Retinal pigment epithelial cell (primary cell): ENCODE measurements around the gene TBC1D12.

Experiments used
- DNase-seq: peaks from one replicate; pipeline ENCODE4 v3.0.0-alpha.2; 2010; ENCODE audit warnings: low read depth
- H3K4me3 ChIP-seq: 2 replicates; pipeline ENCODE4 v1.5.1; 2011; ENCODE audit warnings: mild to moderate bottlenecking, low read length, control low read depth, moderate library complexity
- CTCF ChIP-seq: conservative IDR thresholded peaks from 2 replicates; pipeline ENCODE4 v1.5.1; 2011; ENCODE audit warnings: low read depth, low read length, control low read depth, inconsistent platforms

TBC1D12 gene

DNA sequence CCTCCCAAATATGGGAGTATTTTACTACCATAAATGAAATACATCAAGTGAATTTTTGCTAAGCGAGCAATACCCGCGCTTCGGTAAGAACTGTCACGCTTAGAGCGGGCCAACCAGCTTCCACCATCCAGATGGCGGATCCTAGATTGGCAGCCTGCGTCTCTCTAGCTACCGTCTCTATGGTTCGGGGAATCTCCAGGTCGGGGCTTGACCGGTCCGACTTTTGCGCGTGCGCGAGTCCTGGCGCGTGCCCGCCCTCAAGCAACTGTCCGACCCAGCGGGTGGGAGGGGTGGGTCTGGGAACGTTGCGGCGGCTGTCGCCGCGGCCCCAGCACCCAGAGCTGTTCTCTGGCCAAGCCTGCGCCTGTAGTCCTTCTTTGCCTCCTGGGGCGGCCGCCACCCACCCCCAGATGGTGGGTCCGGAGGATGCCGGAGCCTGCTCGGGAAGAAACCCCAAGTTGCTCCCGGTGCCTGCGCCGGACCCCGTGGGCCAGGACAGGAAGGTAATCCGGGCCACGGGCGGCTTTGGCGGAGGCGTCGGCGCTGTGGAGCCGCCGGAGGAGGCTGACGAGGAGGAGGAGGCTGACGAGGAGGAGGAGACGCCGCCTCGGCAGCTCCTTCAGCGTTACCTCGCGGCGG, at the start of gene TBC1D12:
TSS of gene TBC1D12 (plus strand) at position 338 of the 639 bp plus-strand sequence. CDS start at position 411, 73 bp downstream.
- peak within 1 kb of the TSS; percentile 88 for H3K4me3 ChIP-seq
- peak; percentile 85 for DNase-seq
- no peak for TF ChIP-seq CTCF

DNA sequence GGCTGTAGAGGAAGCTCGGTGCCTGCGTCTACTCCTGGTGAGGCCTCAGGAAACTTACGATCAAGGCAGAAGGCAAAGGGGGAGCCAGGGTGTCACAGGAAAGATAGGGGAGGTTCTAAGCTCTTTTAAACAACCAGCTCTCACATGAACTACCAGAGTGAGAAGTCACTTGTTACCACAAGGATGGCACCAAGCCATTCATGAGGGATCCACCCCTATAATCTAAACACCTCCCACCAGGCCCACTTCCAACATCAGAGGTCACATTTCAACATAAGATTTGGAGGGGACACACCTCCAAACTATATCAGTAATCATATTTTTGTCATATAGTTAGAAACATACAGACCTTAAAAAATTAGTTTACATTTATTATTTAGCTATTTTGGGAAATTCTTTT, 49.0 kb upstream of the TBC1D12 start:
- H3K4me3 ChIP-seq = no peak overlapping the region
- no peak for DNase-seq
- no peak for TF ChIP-seq CTCF

DNA sequence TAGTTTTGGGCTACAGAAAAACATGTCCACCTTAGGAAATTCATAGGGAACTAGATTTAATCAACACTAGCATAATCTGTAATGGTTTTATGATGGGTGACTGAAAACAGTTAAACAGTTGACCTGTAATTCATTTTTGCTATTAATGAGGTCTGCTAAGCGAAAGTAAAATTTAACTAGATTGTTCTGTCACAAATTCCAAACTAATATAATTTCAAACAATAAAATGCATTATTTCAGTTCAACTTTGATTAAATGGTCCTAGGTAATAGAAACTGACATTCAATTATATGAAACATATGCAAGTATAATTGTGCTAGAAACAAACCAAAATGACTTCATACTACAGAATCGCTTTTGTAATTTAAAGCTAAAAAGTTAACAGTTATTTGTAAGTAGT, 46.5 kb upstream of the TBC1D12 start:
- no peak overlapping the region for H3K4me3 ChIP-seq
- no peak for DNase-seq
- no peak for TF ChIP-seq CTCF

DNA sequence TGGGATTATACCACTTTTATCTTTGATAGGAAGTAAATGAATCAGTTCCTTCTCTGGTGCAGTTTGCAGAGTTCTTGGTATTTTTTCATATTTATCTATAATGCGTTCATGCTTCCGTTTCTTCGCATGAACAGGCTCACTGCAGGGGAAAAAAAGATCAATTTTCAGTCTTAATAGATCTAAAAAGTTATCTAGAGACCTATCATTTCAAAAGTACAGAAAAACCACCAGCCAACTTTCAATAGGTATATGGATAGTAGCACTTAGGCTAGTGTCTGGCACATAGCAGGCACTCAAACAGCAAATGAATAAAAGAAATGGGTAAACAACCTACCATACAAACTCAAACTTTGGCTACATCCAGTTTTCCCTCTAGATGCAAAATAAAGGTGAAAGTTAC, 45.1 kb upstream of the TBC1D12 start:
- no peak for TF ChIP-seq CTCF
- no peak for DNase-seq

DNA sequence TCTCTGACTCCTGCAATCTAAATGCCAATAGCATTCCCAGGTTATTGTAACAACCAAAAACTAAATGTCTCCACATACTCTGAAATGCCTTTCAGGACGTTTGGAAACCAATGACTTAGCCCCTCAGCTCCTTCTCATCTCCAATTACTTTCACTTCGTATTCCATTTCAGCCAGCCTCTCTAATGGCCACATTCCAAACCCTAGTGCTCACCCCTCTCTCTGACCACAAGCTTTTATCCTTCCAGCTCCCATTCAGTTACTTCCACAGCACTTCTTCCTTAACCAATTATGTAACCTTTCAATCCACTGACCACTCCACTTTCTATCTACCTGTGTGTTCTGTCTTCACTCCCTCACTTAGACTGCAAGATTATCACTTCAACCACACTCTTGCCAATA, 43.9 kb upstream of the TBC1D12 start:
- DNase-seq = peak; percentile 79
- H3K4me3 ChIP-seq = peak overlapping the region; percentile 5
- TF ChIP-seq CTCF = no peak

More for the DNA sequence above, 45.1 kb upstream of the TBC1D12 start:
- no peak overlapping the region for H3K4me3 ChIP-seq

DNA sequence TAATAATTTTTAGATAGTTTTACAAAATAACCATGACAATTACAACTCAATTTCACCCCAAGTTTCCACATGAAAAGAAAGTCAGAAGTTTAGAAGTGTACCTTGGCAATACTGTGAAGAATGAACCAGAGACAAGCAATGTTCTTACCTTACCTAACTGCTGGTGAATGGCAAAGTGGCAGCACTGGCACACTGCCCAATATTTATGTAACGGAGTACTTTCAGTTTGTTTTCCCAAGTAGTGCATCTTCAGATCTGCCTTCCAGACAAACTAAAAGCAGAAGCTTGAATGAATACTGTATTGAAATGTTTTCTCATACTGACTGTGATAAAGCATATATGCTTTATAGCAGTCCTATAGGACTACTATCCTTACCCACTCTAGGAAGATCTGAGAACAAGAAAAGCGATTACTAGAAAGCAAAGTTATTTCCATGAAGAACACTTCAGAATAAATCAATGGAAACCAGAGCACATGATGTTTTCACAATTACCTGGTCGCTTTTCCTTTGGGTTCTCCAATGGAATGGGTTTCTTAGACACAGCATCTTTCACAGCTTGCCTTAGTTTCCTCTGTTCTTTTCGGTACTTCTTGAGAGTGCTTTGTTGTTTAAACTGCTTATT, 41.1 kb upstream of the TBC1D12 start:
- no peak for DNase-seq
- no peak overlapping the region for H3K4me3 ChIP-seq
- no peak for TF ChIP-seq CTCF
